Activated CD4-positive, alpha-beta memory T cell treated with anti-CD3 and anti-CD28 coated beads for 36 hours (primary cell): Measurements from ENCODE around the gene CEP43. TPM values are rescaled to one million over a fixed set of nuclear protein-coding genes. Genes with fewer than 3 reads are reported as not detected.

Experiments
- CTCF ChIA-PET: fragments of 350-600 bp; sonication (Branson Sonifier 250); formaldehyde crosslinking; loops from one replicate; lab custom pipeline; 2021; ENCODE audit warnings: antibody characterized with exemption, inconsistent platforms; lab: Charles Lee
- POLR2A ChIA-PET: fragments of 350-600 bp; sonication (Branson Sonifier 250); formaldehyde crosslinking; loops from one replicate; lab custom pipeline; 2021; ENCODE audit warnings: antibody characterized with exemption; lab: Charles Lee
- DNase-seq: peaks from one replicate; pipeline ENCODE4 v3.0.0-alpha.2; 2020
- H3K27ac Mint-ChIP-seq: one replicate; pipeline ENCODE4 v1.8.0; 2021; ENCODE audit warnings: mixed read lengths
- H3K27me3 Mint-ChIP-seq: one replicate; pipeline ENCODE4 v1.8.0; 2021; ENCODE audit warnings: mixed read lengths
- H3K36me3 Mint-ChIP-seq: one replicate; pipeline ENCODE4 v1.8.0; 2021; ENCODE audit warnings: mixed read lengths
- H3K4me1 Mint-ChIP-seq: one replicate; pipeline ENCODE4 v1.8.0; 2021; ENCODE audit warnings: low read depth, mixed read lengths
- H3K4me3 Mint-ChIP-seq: one replicate; pipeline ENCODE4 v1.8.0; 2021; ENCODE audit warnings: mild to moderate bottlenecking, mixed read lengths
- H3K9me3 Mint-ChIP-seq: one replicate; pipeline ENCODE4 v1.8.0; 2021; ENCODE audit warnings: mixed read lengths
- intact Hi-C: fragments of 100-400 bp; cut with micrococcal nuclease; formaldehyde crosslinking; loops from one replicate; pipeline ENCODE4 v1.15.1; 2023
- total RNA-seq, 2 experiments: library from RNA; stranded (reverse); gene quantifications; one replicate each; pipeline ENCODE4 v1.2.3, GENCODE V29; 2021

CEP43 gene
- total RNA-seq, 2 experiments from 2014 or later: 19.5 to 21.3 TPM

- peak; percentile 53 for DNase-seq
- Mint-ChIP-seq H3K9me3 (no peaks in the 10 kb centered on the region), H3K36me3 (no peaks in the 10 kb centered on the region), H3K4me1 (peaks cover 24% of the 10 kb centered on the region), H3K4me3 (no peak overlapping the region), H3K27ac (no peak overlapping the region), H3K27me3 (no peaks in the 10 kb centered on the region)
- ChIA-PET CTCF (interaction anchor here (0.6 to 5.1 kb wide), 38 partner anchors 9 to 219 kb away, joined by 3 to 58 read pairs (median 4); partner anchors contain the start of genes CCR6, CEP43 and RNASET2), POLR2A (interaction anchor here (1.1 to 2.0 kb wide), 2 partner anchors 34 to 36 kb away, joined by 4 to 6 read pairs; partner anchors contain the start of gene RNASET2)
- intact Hi-C loops: loop anchor here (1.0 to 2.0 kb wide), 2 partner anchors 39 to 203 kb away; no protein-coding TSS in a partner anchor
These were observed 9.7 kb upstream of the CEP43 start for GRCh38 chr6:166989427-166990032.

- Mint-ChIP-seq H3K4me3 (no peak overlapping the region), H3K4me1 (peaks cover 27% of the 10 kb centered on the region), H3K9me3 (no peaks in the 10 kb centered on the region), H3K36me3 (peaks cover 11% of the 10 kb centered on the region), H3K27me3 (no peaks in the 10 kb centered on the region), H3K27ac (no peak overlapping the region)
- intact Hi-C loops: loop anchor here (5.0 kb wide), 2 partner anchors 96 to 116 kb away; no protein-coding TSS in a partner anchor
- POLR2A ChIA-PET: interaction anchor here (0.6 to 0.7 kb wide), 2 partner anchors 12 to 56 kb away, joined by 3 to 6 read pairs; no protein-coding TSS in a partner anchor
- no peak for DNase-seq
- CTCF ChIA-PET: interaction anchor here (1.0 to 2.1 kb wide), 3 partner anchors 45 to 221 kb away, joined by 3 to 11 read pairs (median 4); no protein-coding TSS in a partner anchor
These were observed 2.8 kb upstream of the CEP43 start for GRCh38 chr6:166996406-166996805.

GRCh38 chr6:166997348-166997747 is 1.8 kb upstream of the CEP43 start:
- intact Hi-C loops: loop anchor here (5.0 kb wide), 2 partner anchors 95 to 115 kb away; no protein-coding TSS in a partner anchor
- Mint-ChIP-seq H3K9me3 (no peaks in the 10 kb centered on the region), H3K4me3 (peak overlapping the region; percentile 79), H3K27me3 (no peaks in the 10 kb centered on the region), H3K4me1 (peaks cover 31% of the 10 kb centered on the region), H3K36me3 (peaks cover 13% of the 10 kb centered on the region), H3K27ac (peak overlapping the region; percentile 57)
- POLR2A ChIA-PET: interaction anchor here (3.0 kb wide), 1 partner anchor 44 kb away, joined by 10 read pairs; no protein-coding TSS in a partner anchor
- CTCF ChIA-PET: interaction anchor here (1.0 to 3.2 kb wide), 4 partner anchors 40 to 354 kb away, joined by 3 to 34 read pairs (median 10); partner anchors contain the start of gene RNASET2
- no peak for DNase-seq

- no peaks in the 10 kb centered on the region for H3K27me3 Mint-ChIP-seq
- CTCF ChIA-PET: interaction anchor here (1.0 to 3.2 kb wide), 8 partner anchors 8 to 353 kb away, joined by 3 to 34 read pairs (median 8); partner anchors contain the start of gene RNASET2
- H3K4me3 Mint-ChIP-seq: peak overlapping the region; percentile 79
- peak; percentile 82 for DNase-seq
- H3K9me3 Mint-ChIP-seq: no peaks in the 10 kb centered on the region
- peaks cover 31% of the 10 kb centered on the region for H3K4me1 Mint-ChIP-seq
- H3K27ac Mint-ChIP-seq: peak overlapping the region; percentile 57
- POLR2A ChIA-PET: interaction anchor here (1.0 to 3.0 kb wide), 5 partner anchors 41 to 125 kb away, joined by 4 to 18 read pairs (median 7); partner anchors contain the start of genes CCR6 and RNASET2
- intact Hi-C loops: loop anchor here (2.0 to 5.0 kb wide), 3 partner anchors 94 to 143 kb away; no protein-coding TSS in a partner anchor
- H3K36me3 Mint-ChIP-seq: peaks cover 13% of the 10 kb centered on the region
These were observed 1.4 kb upstream of the CEP43 start for GRCh38 chr6:166997768-166998255.

GRCh38 chr6:166998256-166999144 is 697 bp upstream of the CEP43 start:
- Mint-ChIP-seq H3K27ac (peak overlapping the region; percentile 85), H3K9me3 (no peaks in the 10 kb centered on the region), H3K4me1 (peaks cover 31% of the 10 kb centered on the region), H3K4me3 (peak overlapping the region; percentile 85), H3K36me3 (peaks cover 13% of the 10 kb centered on the region), H3K27me3 (no peaks in the 10 kb centered on the region)
- POLR2A ChIA-PET: interaction anchor here (1.0 to 3.0 kb wide), 9 partner anchors 39 to 124 kb away, joined by 3 to 18 read pairs (median 5); partner anchors contain the start of genes CCR6 and RNASET2
- intact Hi-C loops: loop anchor here (1.0 to 5.0 kb wide), 7 partner anchors 42 to 371 kb away; partner anchors contain the start of genes RNASET2 and RPS6KA2
- peak; percentile 34 for DNase-seq
- CTCF ChIA-PET: interaction anchor here (0.7 to 3.2 kb wide), 13 partner anchors 9 to 353 kb away, joined by 3 to 34 read pairs (median 5); partner anchors contain the start of gene RNASET2

GRCh38 chr6:166999884-167000253 is 672 bp downstream of the CEP43 start:
- POLR2A ChIA-PET: interaction anchor here (0.9 to 3.0 kb wide), 13 partner anchors 11 to 122 kb away, joined by 3 to 18 read pairs (median 4); partner anchors contain the start of genes CCR6 and RNASET2
- peaks cover 15% of the 10 kb centered on the region for H3K36me3 Mint-ChIP-seq
- H3K4me3 Mint-ChIP-seq: peak overlapping the region; percentile 85
- DNase-seq: no peak
- CTCF ChIA-PET: interaction anchor here (0.7 to 3.2 kb wide), 13 partner anchors 10 to 225 kb away, joined by 3 to 34 read pairs (median 5); partner anchors contain the start of gene RNASET2
- no peaks in the 10 kb centered on the region for H3K27me3 Mint-ChIP-seq
- H3K9me3 Mint-ChIP-seq: no peaks in the 10 kb centered on the region
- H3K27ac Mint-ChIP-seq: peak overlapping the region; percentile 47
- intact Hi-C loops: loop anchor here (1.0 to 5.0 kb wide), 7 partner anchors 44 to 373 kb away; partner anchors contain the start of genes RNASET2 and RPS6KA2
- H3K4me1 Mint-ChIP-seq: peaks cover 28% of the 10 kb centered on the region

- H3K4me1 Mint-ChIP-seq: peaks cover 28% of the 10 kb centered on the region
- DNase-seq: no peak
- H3K4me3 Mint-ChIP-seq: peak overlapping the region; percentile 85
- ChIA-PET POLR2A (interaction anchor here (1.2 to 1.5 kb wide), 2 partner anchors 92 to 93 kb away, joined by 3 read pairs; no protein-coding TSS in a partner anchor), CTCF (interaction anchor here (0.7 to 3.2 kb wide), 7 partner anchors 11 to 226 kb away, joined by 3 to 34 read pairs (median 5); no protein-coding TSS in a partner anchor)
- intact Hi-C loops: no loop called here
- no peaks in the 10 kb centered on the region for H3K9me3 Mint-ChIP-seq
- H3K36me3 Mint-ChIP-seq: peaks cover 20% of the 10 kb centered on the region
- no peaks in the 10 kb centered on the region for H3K27me3 Mint-ChIP-seq
- no peak overlapping the region for H3K27ac Mint-ChIP-seq
These were observed 1.6 kb downstream of the CEP43 start for GRCh38 chr6:167000759-167001158.

GRCh38 chr6:167005350-167006159 is 6.4 kb downstream of the CEP43 start:
- no peaks in the 10 kb centered on the region for H3K9me3 Mint-ChIP-seq
- intact Hi-C loops: no loop called here
- H3K4me3 Mint-ChIP-seq: no peak overlapping the region
- no peak for DNase-seq
- ChIA-PET CTCF (interaction anchor here (0.9 to 1.3 kb wide), 3 partner anchors 48 to 231 kb away, joined by 3 read pairs; no protein-coding TSS in a partner anchor), POLR2A (no interaction called here)
- no peaks in the 10 kb centered on the region for H3K27me3 Mint-ChIP-seq
- H3K27ac Mint-ChIP-seq: no peak overlapping the region
- peaks cover 13% of the 10 kb centered on the region for H3K4me1 Mint-ChIP-seq
- H3K36me3 Mint-ChIP-seq: peaks cover 39% of the 10 kb centered on the region

- Mint-ChIP-seq H3K4me1 (peaks cover 3% of the 10 kb centered on the region), H3K9me3 (no peaks in the 10 kb centered on the region), H3K27me3 (no peaks in the 10 kb centered on the region), H3K36me3 (peaks cover 42% of the 10 kb centered on the region), H3K27ac (no peak overlapping the region), H3K4me3 (no peak overlapping the region)
- CTCF ChIA-PET: no interaction called here
- no peak for DNase-seq
- POLR2A ChIA-PET: no interaction called here
- intact Hi-C loops: no loop called here
These were observed 8.8 kb downstream of the CEP43 start for GRCh38 chr6:167007985-167008384.

GRCh38 chr6:167013067-167013466 is 13.9 kb downstream of the CEP43 start:
- ChIA-PET POLR2A (no interaction called here), CTCF (no interaction called here)
- H3K27ac Mint-ChIP-seq: no peak overlapping the region

More at GRCh38 chr6:167013067-167013466, 13.9 kb downstream of the CEP43 start:
- H3K27me3 Mint-ChIP-seq: no peaks in the 10 kb centered on the region
- intact Hi-C loops: no loop called here
- no peaks in the 10 kb centered on the region for H3K9me3 Mint-ChIP-seq
- peaks cover 4% of the 10 kb centered on the region for H3K4me1 Mint-ChIP-seq
- H3K36me3 Mint-ChIP-seq: peaks cover 34% of the 10 kb centered on the region
- DNase-seq: no peak
- H3K4me3 Mint-ChIP-seq: no peak overlapping the region
